B cell (primary cell): ENCODE measurements around the gene MID2.
"Not testable (repeated sequence)": the region's sequence is repeated elsewhere in the genome, so short reads cannot be mapped to it uniquely, and the experiment has no call there.

Experiments used
- CTCF ChIP-seq: fragments of 200-600 bp; IDR thresholded peaks from one replicate; pipeline ENCODE4 v1.8.0; 2022; ENCODE audit warnings: antibody characterized with exemption, mild to moderate bottlenecking
- EZH2 ChIP-seq: IDR thresholded peaks from 2 replicates; pipeline ENCODE4 v1.6.1; 2012; ENCODE audit warnings: borderline replicate concordance, low read depth, mild to moderate bottlenecking, moderate library complexity, low read length; ENCODE audit not compliant: insufficient read depth, poor library complexity, severe bottlenecking

- not testable (repeated sequence) for TF ChIP-seq CTCF, EZH2
Observed at GRCh38 chrX:107857041-107857440, 31.4 kb downstream of the MID2 start.
